Measurements from ENCODE around the gene SENP3. TPM values are rescaled to one million over a fixed set of nuclear protein-coding genes. Genes with fewer than 3 reads are reported as not detected.

Gene SENP3
- total RNA-seq, 1 experiment from 2014 or later, result 83.1 TPM

DNA sequence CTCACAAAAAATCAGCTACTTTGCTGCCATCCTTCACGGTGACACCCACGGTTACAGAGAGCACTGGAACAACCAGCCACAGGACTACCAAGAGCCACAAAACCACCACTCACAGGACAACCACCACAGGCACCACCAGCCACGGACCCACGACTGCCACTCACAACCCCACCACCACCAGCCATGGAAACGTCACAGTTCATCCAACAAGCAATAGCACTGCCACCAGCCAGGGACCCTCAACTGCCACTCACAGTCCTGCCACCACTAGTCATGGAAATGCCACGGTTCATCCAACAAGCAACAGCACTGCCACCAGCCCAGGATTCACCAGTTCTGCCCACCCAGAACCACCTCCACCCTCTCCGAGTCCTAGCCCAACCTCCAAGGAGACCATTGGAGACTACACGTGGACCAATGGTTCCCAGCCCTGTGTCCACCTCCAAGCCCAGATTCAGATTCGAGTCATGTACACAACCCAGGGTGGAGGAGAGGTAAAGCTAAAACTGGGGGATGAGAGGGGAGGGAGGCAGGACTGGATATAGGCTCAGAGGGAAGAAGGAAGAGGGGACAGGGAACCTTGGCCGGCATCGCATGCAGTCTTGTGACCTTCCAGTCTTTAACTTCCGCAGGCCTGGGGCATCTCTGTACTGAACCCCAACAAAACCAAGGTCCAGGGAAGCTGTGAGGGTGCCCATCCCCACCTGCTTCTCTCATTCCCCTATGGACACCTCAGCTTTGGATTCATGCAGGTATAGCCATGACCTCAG lies 18.3 kb downstream of the SENP3 start:
- Histone ChIP-seq H3K4me1 (ENCODE audit: insufficient read depth, low read length) (no peaks in the 10 kb centered on the region), H3K79me1 (ENCODE audit: insufficient read depth, low read depth, low read length, poor library complexity, severe bottlenecking) (peaks cover 2% of the 10 kb centered on the region), H4K20me1 (ENCODE audit: control insufficient read depth, insufficient read depth, insufficient read length) (no peaks in the 10 kb centered on the region), H2AK5ac (ENCODE audit: insufficient read length, low read length) (no peak overlapping the region), H3K9ac (ENCODE audit: extremely low read depth, insufficient read length, low read length) (no peak overlapping the region), H3K79me2 (ENCODE audit: insufficient read depth, low read length) (no peaks in the 10 kb centered on the region; the same call in 1 of the 2 replicates), H2BK15ac (ENCODE audit: low read depth, low read length) (no peak overlapping the region), H3K56ac (ENCODE audit: insufficient read length, low read depth, low read length) (no peak overlapping the region), H3K23me2 (ENCODE audit: insufficient read length, low read depth, low read length, poor library complexity, severe bottlenecking) (peaks cover 3% of the 10 kb centered on the region), H2BK12ac (ENCODE audit: insufficient read length, low read depth, low read length) (no peak overlapping the region), H3K27me3 (ENCODE audit: insufficient read depth, low read length) (no peaks in the 10 kb centered on the region), H3K27ac (ENCODE audit: insufficient read length, low read depth, low read length) (no peak overlapping the region), H4K91ac (ENCODE audit: insufficient read length, low read depth, low read length) (no peak overlapping the region), H4K5ac (ENCODE audit: insufficient read length, low read depth, low read length) (no peak overlapping the region), H4K8ac (replicated peaks; ENCODE audit: insufficient read length, low read depth, low read length) (no peak overlapping the region), H3K14ac (ENCODE audit: insufficient read depth, low read length) (no peak overlapping the region), H3T11ph (ENCODE audit: low read length) (no peak overlapping the region), H2BK120ac (ENCODE audit: low read depth, low read length, poor library complexity, severe bottlenecking) (no peak overlapping the region), H3K23ac (ENCODE audit: insufficient read length, low read depth, low read length) (no peak overlapping the region), H3K18ac (ENCODE audit: insufficient read length, low read depth, low read length) (no peak overlapping the region), H3K9me3 (ENCODE audit: control insufficient read depth, low read depth, low read length) (no peaks in the 10 kb centered on the region), H3K4me2 (ENCODE audit: insufficient read depth, insufficient read length, low read length) (no peak overlapping the region), H2BK20ac (ENCODE audit: low read depth, low read length, poor library complexity, severe bottlenecking) (no peak overlapping the region), H3K4ac (ENCODE audit: low read depth, low read length) (no peak overlapping the region), H2BK5ac (ENCODE audit: insufficient read length, low read length) (no peak overlapping the region), H2AFZ (ENCODE audit: low read length) (no peak overlapping the region)
- TF ChIP-seq, protein P1, sequence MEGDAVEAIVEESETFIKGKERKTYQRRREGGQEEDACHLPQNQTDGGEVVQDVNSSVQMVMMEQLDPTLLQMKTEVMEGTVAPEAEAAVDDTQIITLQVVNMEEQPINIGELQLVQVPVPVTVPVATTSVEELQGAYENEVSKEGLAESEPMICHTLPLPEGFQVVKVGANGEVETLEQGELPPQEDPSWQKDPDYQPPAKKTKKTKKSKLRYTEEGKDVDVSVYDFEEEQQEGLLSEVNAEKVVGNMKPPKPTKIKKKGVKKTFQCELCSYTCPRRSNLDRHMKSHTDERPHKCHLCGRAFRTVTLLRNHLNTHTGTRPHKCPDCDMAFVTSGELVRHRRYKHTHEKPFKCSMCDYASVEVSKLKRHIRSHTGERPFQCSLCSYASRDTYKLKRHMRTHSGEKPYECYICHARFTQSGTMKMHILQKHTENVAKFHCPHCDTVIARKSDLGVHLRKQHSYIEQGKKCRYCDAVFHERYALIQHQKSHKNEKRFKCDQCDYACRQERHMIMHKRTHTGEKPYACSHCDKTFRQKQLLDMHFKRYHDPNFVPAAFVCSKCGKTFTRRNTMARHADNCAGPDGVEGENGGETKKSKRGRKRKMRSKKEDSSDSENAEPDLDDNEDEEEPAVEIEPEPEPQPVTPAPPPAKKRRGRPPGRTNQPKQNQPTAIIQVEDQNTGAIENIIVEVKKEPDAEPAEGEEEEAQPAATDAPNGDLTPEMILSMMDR (conservative IDR thresholded peaks at IDR 0.05), result no peak
- peaks cover 2% of the 10 kb centered on the region for H3K27me3 Mint-ChIP-seq (ENCODE audit: low read depth)
- peaks cover 50 to 56% of the 10 kb centered on the region in 2 experiments for H3K4me1 Mint-ChIP-seq
- no CpG with 5 or more reads among the region's 12 CpGs for WGBS (ENCODE audit: extremely low coverage, insufficient read length, low lambda C conversion rate)
- H3K4me3 Mint-ChIP-seq, result peak overlapping the region; percentile 3 to 43; a peak in 2 of 5 replicates
- peaks cover 0 to 3% of the 10 kb centered on the region in 2 experiments; a peak in 1 of 5 replicates for H3K9me3 Mint-ChIP-seq
- peak overlapping the region; percentile 62 to 96 (median 86); a peak in 5 of 7 replicates for H3K27ac Mint-ChIP-seq
- DNase-seq, result no peak
- H3K36me3 Mint-ChIP-seq (ENCODE audit: insufficient read depth in 1 of 3, low read depth in 3 of 3), result peaks cover 39 to 60% (median 49%) of the 10 kb centered on the region in 3 experiments
